GM21576 (cell line): ENCODE results near the gene ENTR1.

ENCODE experiments used
- ATAC-seq: cut with Tn5 transposase; IDR thresholded peaks from one replicate; pipeline ENCODE4 v1.9.1; 2021; ENCODE audit warnings: mild to moderate bottlenecking, moderate library complexity; ENCODE audit not compliant: unreplicated experiment

ENTR1 gene

DNA sequence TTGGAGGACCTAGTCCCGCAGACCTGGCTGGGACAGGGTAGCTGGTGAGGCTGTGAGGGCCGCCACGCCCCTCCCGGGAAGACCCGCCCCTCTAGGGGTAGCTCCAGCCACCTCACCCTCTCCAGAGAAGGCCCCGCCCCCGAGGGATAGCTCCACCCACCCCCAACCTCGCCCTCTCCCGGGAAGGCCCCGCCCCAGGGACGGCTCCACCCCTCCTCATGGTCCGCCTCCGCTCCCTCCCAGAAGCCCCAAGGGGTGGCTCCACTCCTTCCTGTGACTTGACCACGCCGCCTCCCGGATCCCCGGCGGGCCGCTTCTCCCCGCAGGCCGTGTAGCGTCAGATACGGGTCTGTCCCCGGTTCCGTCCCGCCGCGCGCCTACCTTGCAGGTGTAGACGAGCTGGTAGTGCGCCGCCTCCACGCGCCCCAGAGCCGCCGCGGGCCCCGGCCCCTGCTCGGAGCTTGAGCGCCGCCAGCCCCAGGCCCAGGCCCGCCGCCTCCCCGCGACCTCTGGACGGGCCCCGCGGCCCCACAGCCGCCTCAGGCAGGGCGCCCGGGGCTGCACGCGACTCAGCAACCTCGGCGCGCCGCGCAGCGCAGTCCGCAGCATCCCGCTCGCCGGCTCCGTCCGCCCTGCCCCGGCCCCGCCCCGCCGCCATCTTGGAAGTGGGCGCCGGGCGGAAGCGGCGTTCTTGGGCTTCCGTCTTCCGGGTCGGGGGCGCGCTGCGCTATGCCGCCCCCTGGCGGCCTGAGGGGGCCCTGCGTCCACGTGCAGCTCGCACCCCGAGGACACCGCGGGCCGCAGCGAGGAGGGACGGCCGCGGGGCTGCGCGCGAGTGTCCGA is 47.1 kb downstream of the ENTR1 start, which contains the start of gene DNLZ:
TSS of gene DNLZ (minus strand) at position 639 of the 843 bp plus-strand sequence. CDS start at position 609, 30 bp downstream.
- ATAC-seq: peak; percentile 76

DNA sequence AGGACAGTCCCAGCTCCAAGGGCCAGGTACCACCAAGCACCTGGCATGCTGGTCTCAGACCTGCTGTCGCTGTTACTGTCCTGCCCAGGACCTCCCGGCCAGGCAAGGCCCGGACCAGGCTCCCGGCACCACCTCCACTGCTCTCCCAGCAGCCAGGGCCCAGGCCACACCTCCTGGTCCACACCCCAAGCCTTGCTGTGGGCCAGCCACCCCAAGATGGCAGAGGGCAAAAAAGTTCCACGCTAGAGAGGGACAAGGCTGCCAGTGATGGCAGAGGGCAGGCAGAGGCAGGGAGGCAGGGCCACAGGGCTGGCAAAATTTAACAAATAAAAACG is 48.0 kb downstream of the ENTR1 start:
- ATAC-seq: no peak

DNA sequence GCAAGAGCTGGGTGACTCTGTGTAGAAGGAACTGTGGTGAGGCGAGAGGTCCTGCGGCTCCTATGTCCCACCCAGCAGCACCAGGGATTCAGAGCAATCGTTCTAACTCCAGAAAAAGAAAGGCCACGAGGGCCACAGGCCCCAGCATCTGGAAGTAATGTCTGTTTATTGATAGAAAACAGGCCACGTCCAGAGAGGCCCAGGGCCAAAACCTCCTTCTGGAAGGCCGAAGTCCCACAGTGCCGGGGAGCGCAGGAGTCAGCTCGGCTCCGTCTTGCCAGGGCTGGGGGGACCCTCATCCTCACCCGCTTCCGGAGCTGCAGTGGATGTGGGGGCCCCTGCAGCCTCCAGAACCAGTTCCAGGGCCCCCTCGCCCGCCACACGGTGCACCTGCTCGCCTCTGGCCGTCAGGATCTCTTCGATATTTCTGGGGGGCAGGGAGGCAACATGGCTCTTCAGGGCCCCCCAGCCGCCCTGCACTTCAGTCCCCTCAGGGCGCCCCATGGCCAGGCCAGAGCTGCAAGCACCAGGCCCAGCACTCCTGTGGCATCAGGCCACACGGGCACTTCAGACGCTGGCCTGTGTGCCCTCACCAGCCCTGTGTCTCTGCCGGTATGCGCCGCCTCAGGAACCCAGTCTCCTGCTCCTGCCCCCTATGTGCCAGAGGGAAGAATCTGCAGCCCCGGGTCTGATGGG is 48.5 kb downstream of the ENTR1 start:
- ATAC-seq: no peak

DNA sequence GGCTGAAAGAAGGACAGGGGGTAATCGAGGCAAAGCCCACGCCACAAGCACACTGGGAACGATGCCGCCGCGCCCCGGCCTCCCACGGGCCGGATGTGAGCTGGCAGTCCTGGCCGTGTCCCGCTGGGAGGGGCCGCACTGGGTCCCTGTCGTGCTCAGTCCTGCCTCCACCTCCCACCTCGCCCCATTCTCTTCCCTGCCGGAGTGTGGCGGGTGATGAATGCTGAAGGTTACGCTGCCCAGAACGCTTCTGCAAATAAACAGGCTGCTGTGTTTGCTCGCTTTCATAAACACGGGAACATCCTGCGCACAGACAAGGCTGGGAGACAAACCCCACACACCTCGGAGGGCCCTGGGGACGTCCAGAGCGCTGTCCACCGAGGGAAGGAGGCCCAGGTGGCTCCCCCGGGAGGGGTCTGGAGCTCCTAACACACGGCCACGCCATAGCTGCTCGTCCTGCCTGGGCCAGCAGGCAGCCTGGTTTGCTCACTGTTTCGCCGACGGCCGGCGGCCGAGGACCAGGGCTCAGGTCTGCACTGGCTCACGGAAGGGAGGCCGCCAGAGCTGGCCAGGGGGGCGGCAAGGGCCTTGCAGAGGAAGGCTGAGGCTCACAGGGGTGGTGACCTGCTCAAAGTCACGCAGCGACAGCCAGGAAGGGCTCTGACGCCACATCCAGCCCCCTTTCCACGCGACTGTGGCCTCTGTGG is 49.2 kb downstream of the ENTR1 start:
- no peak for ATAC-seq

DNA sequence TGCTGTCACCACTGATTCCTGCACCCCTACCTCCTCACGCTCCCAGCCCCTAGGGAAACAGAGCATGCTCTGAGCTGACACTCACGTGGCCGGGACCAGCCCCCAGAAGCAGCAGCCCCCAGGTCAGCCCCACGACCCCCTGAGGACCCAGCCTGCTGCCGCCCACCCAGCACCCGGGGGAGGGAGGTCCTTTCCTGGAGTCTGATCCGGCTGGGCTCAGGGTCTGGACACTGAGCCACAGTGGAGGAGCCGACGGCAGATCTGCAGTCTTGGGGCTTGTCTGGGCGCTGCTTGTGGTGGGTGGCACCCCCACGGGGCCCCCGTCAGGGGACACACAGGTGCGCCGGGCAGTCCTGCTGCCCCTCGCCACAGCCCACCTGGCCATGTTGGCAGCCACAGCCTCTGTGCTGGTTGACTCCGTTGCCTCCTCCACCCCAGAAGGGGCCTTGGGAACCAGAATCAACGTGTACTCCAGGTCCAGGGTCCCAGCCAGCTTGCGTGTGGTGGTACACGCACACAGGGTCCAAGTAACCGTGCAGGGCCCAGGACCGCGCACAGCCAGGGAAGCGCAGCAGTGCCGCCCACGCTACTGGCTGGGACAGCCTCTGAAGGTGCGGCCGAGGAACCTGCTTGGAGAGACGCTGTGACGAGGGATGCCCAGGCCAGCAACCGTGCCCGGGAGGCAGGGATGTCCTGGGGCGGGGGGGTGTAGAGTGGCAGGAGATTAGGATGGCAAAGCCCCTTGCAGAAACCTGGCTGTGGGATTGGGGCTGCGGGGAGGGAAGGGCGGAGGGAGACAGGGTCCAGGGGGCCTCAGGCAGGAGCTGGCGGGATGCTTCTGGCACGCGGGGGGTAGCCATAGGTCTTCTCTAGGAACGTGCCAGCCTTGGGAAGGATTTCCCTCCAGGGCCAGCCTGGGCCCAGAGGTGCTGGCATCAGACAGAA is 50.4 kb downstream of the ENTR1 start:
- no peak for ATAC-seq

DNA sequence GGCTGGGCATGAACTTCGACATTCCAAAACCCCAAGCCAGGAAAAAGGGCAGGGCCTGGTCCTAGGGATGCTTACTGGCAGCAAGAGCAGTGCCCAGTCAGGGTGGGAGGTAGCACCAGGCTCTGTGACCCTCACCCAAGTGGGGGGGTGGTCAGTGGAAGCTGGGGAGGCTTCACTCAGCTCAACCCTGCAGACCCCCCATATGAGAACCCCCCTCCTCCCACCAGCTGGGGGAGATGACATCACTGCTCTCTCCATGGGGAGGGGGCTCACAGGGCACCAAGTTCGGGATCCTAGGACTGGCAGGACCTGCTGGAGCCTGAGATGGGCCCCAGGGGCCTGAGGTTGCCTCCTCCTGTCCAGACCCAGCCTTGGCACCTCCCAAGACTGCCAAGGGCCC is 51.5 kb downstream of the ENTR1 start:
- ATAC-seq: no peak

DNA sequence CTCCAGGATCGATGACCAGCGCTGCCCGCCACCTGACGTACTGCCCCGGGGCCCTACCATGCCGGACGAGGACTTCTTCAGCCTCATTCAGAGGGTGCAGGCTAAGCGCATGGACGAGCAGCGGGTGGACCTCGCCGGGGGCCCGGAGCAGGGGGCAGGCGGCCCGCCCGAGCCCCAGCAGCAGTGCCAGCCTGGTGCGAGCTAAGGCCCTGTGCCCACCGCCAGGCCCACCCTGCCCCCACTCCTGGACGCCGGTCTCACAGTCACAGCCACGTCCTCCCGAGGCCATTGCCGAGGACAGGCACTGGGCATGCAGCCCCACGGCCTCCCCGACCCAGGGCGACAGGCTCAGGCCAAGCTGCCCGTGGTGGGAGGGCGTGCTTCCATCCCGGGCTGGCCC is 52.4 kb downstream of the ENTR1 start:
- no peak for ATAC-seq

DNA sequence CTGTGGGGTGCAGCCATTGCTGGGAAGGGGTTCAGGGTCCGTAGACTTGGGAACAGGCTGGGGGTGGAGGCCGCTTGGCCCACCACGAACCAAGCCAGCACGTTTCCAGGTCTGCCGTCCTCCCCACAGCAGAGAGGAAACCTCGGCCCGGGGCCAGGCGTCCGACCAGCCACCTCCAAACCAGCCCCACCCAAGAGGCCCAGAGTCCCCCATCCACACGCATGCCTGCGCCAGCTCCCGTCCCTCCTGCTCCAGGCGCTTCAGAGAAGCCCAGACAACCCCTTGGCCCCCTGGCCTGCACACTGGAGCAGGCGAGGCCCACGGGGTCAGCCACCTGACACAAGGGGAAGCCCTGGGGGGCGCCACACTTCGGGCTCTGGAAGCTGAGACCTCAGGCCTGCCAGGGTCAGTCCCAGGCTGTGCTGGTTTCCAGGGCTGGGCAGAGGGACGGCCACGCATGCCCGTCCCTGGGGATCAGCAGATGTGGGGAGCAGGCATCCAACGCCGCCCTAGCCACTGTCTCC is 53.1 kb downstream of the ENTR1 start:
- ATAC-seq: no peak

DNA sequence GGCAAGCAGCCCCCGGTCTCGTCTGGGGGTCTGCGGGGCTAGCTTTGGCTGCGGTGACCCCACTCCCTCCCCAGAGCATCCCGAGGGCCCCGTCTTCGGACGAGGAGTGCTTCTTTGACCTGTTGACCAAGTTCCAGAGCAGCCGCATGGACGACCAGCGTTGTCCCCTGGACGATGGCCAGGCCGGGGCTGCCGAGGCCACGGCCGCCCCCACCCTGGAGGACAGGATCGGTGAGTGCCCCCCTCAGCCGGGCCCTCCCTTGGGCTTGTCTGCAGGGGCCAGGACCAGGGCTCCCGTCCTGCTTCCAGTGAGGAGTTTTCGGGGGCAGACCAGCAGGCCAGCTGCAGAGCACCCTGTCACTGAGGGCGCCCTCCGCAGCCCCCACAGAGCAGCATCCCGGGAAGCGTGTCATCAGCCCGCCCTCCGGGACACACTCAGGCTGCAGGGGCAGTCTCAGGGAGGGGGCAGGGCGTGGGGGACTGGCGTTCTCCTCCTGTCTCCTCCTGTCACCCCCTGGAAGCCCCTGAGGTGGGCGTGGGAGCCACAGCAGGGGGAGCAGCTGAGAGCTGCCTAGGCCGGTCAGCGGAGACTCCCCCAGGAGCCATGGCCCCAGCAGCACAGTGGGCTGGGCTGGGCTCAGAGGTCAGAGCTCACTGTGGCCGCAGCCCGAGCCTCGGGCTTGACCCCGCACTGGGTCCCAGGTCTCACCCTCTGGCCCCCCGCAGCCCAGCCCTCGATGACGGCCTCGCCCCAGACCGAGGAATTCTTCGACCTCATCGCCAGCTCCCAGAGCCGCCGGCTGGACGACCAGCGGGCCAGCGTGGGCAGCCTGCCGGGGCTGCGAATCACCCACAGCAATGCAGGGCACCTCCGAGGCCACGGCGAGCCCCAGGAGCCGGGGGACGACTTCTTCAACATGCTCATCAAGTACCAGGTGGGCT is 54.5 kb downstream of the ENTR1 start:
- no peak for ATAC-seq

DNA sequence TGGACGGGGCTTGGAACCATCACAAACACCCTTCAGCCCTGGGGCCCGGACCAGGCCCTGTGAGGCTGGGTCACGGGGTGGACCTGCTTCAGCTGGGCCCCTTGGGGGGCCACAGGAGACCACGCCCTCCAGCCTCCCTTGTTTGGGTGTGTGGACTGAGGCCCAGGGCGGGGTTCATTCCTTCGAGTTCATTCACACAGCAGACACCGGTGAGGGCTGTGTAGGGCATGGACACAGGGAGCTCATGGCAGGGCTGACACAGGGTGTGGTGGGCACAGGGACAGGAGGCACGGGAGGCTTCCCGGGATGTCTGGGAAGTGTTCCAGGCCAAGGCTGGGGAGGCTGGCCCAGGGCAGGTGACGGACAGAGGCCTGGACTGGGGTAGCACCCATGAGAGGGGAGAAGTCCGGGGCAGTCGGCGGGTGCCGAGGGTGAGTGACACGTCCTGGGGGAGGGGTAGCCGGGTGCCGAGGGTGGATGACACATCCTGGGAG is 55.8 kb downstream of the ENTR1 start:
- no peak for ATAC-seq

DNA sequence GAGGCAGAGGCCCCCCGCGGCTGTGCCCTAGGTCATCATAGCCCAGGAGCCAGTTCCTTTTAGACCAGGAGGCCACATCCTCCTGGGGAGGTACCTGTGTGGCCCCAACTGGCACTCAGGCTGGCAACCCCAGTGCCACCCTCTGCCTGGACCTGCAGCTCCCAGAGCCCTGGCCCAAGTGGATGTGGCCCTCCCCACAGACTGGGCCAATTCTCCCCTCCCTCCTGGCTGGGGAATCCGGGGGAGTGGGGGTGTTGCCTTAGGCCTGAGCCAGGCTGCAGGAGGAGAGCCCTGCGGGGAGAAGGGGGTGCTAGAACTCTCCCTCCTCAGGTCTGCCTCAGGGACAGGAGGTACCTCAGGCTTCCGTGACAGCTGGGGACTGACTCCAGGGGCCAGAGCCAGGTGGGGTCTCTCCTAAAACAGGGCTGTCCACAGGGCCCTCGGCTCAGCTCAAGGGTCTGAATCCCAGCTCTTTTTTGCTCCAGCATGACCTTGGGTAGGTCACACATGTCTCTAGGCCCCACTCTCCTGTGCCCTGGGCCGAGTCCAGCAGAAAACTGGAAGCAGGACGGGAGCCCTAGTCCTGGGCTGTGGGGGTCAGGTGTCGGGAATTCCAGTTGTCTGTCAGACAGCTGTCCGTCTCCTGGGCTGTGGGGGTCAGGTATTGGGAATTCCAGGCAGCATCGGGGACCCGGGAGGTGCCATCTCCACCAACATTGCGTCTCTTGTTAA is 56.5 kb downstream of the ENTR1 start:
- ATAC-seq: no peak

DNA sequence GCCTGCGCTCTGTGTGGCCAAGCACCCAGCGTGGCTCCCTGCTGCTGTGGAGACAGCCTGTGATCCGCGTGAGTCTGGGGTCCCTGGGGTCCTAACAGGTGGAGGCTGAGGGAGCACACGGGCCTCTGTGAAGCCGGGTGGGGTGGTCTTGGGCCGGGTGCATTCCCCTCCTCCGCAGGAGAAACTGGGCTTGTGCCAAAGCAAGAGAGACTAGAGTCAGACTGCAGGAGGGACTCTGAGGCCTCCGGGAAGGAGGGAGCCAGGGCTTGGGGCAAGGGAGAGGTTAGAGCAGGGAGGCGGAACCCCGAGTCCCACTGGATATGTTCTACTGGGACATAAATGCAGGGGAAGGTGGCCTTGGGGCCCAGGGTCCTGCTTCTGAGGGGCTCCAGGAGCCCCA is 57.3 kb downstream of the ENTR1 start:
- ATAC-seq: no peak

DNA sequence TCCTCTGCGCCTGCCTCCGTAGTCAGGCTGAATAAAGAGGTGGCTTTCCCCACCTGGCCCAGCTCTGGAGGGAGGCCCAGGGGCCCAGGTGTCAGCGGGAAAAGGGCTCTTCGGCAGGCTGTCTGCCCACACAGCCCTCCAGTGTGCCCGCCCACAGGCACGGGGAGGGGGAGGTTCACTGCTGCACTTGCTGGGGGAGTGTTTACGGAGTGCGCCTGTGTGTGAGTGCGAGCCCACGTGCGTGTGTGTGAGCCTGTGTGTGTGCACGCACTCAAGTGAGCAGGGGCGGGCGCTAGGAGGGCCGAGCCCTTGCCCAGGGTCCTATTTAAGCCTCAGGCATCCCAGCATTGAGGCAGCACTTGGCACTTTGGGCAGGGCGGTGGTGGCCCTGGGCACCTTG is 57.7 kb downstream of the ENTR1 start:
- no peak for ATAC-seq
